CD8-positive, alpha-beta memory T cell (primary cell): ENCODE data around the gene SEPHS2. TPM values are rescaled to one million over a fixed set of nuclear protein-coding genes. Genes with fewer than 3 reads are reported as not detected.
A peak's percentile ranks its signal among the peaks of the same experiment; 100 is the strongest.

Experiments used
- CTCF ChIA-PET: fragments of 350-600 bp; sonication (Branson Sonifier 250); formaldehyde crosslinking; loops from one replicate; lab custom pipeline; 2021; ENCODE audit warnings: antibody characterized with exemption; lab: Charles Lee
- POLR2A ChIA-PET: fragments of 350-600 bp; sonication (Branson Sonifier 250); formaldehyde crosslinking; loops from one replicate; lab custom pipeline; 2021; ENCODE audit warnings: antibody characterized with exemption; lab: Charles Lee
- DNase-seq, 5 donors: peaks; one replicate each; pipeline versions ENCODE4 v3.0.0 to v3.0.0-alpha.2; 2020 to 2022; ENCODE audit warnings: mixed read lengths in 1 of 5
- H3K27ac ChIP-seq: one replicate; pipeline ENCODE4 v1.7.0; 2013; ENCODE audit warnings: low read depth, mild to moderate bottlenecking, low read length, moderate library complexity
- H3K27me3 ChIP-seq: 2 replicates; pipeline ENCODE4 v1.7.0; 2013; ENCODE audit warnings: low read length, mild to moderate bottlenecking; ENCODE audit not compliant: insufficient read depth, poor library complexity, severe bottlenecking
- H3K36me3 ChIP-seq: 2 replicates; pipeline ENCODE4 v1.7.0; 2013; ENCODE audit warnings: mild to moderate bottlenecking, low read length, moderate library complexity; ENCODE audit not compliant: insufficient read depth
- H3K4me1 ChIP-seq: 2 replicates; pipeline ENCODE4 v1.7.0; 2013; ENCODE audit warnings: mild to moderate bottlenecking, low read length, moderate library complexity; ENCODE audit not compliant: insufficient read depth
- H3K4me3 ChIP-seq: 2 replicates; pipeline ENCODE4 v1.7.0; 2013; ENCODE audit warnings: mild to moderate bottlenecking, low read length
- H3K9me3 ChIP-seq: 2 replicates; pipeline ENCODE4 v1.7.0; 2013; ENCODE audit warnings: mild to moderate bottlenecking, low read length
- H3K27ac Mint-ChIP-seq, 8 donors: one replicate each; pipeline ENCODE4 v1.8.0; 2020 to 2021; ENCODE audit warnings: mixed read lengths in 8 of 8, mild to moderate bottlenecking in 6 of 8, inconsistent platforms in 3 of 8, moderate library complexity in 3 of 8
- H3K27me3 Mint-ChIP-seq, 2 donors: one replicate each; pipeline ENCODE4 v1.8.0; 2020 to 2021; ENCODE audit warnings: mixed read lengths in 2 of 2, mild to moderate bottlenecking in 1 of 2, moderate library complexity in 1 of 2
- H3K36me3 Mint-ChIP-seq, 3 donors: one replicate each; pipeline ENCODE4 v1.8.0; 2020 to 2021; ENCODE audit warnings: mixed read lengths in 3 of 3, inconsistent platforms in 1 of 3, mild to moderate bottlenecking in 1 of 3
- H3K4me1 Mint-ChIP-seq, 3 donors: one replicate each; pipeline ENCODE4 v1.8.0; 2020 to 2021; ENCODE audit warnings: mixed read lengths in 3 of 3, inconsistent platforms in 1 of 3, mild to moderate bottlenecking in 1 of 3
- H3K4me3 Mint-ChIP-seq, 7 donors: one replicate each; pipeline ENCODE4 v1.8.0; 2020 to 2021; ENCODE audit warnings: mixed read lengths in 7 of 7, mild to moderate bottlenecking in 6 of 7, moderate library complexity in 4 of 7, inconsistent platforms in 2 of 7
- H3K9me3 Mint-ChIP-seq, 5 donors: one replicate each; pipeline ENCODE4 v1.8.0; 2020 to 2022; ENCODE audit warnings: mixed read lengths in 5 of 5, mild to moderate bottlenecking in 3 of 5, moderate library complexity in 2 of 5, inconsistent platforms in 1 of 5
- polyA plus RNA-seq: library from polyadenylated mRNA; unstranded; fragments of 300-500 nt; fragmentation: Illumina TruSeq; gene quantifications from one replicate; pipeline ENCODE4 v1.2.3, GENCODE V29; 2021
- total RNA-seq, 2 experiments: library from RNA; stranded (reverse); gene quantifications; one replicate each; pipeline ENCODE4 v1.2.3, GENCODE V29; 2021

SEPHS2 gene
- total and polyA plus RNA-seq, 3 experiments from 2014 or later = 59.0 to 71.0 (median 68.2) TPM

- Histone ChIP-seq H3K27me3 (no peaks in the 10 kb centered on the region), H3K4me1 (peaks cover 13% of the 10 kb centered on the region), H3K4me3 (no peak overlapping the region), H3K9me3 (no peaks in the 10 kb centered on the region), H3K36me3 (peaks cover 51% of the 10 kb centered on the region), H3K27ac (no peak overlapping the region)
- Mint-ChIP-seq H3K9me3 (peaks cover 0 to 1% (median 0%) of the 10 kb centered on the region in 5 donors), H3K4me3 (peak overlapping the region in 1 of 7 donors; percentile 52), H3K27me3 (no peaks in the 10 kb centered on the region), H3K36me3 (peaks cover 4 to 83% (median 14%) of the 10 kb centered on the region in 3 donors), H3K27ac (peak overlapping the region in 7 of 8 donors; percentile 11 to 88 (median 75)), H3K4me1 (peaks cover 28 to 53% (median 33%) of the 10 kb centered on the region in 3 donors)
- no peak for DNase-seq
- ChIA-PET POLR2A (interaction anchor here (0.7 to 1.6 kb wide), 5 partner anchors 10 to 69 kb away, joined by 3 to 8 read pairs (median 5); partner anchors contain the start of gene ZNF764), CTCF (interaction anchor here (0.8 to 2.0 kb wide), 5 partner anchors 13 to 140 kb away, joined by 3 to 7 read pairs (median 5); partner anchors contain the start of gene DCTPP1)
These were observed 43.3 kb upstream of the SEPHS2 start for GRCh38 chr16:30488764-30489605.

GRCh38 chr16:30485818-30486436 lies 40.3 kb upstream of the SEPHS2 start:
- no peak overlapping the region for H3K27ac ChIP-seq
- peaks cover 65% of the 10 kb centered on the region for H3K36me3 ChIP-seq
- H3K27me3 Mint-ChIP-seq = no peaks in the 10 kb centered on the region
- H3K4me3 Mint-ChIP-seq = peak overlapping the region in 1 of 7 donors; percentile 66
- H3K9me3 Mint-ChIP-seq = peaks cover 0 to 1% (median 0%) of the 10 kb centered on the region in 5 donors
- peak overlapping the region; percentile 52 to 98 (median 68) for H3K27ac Mint-ChIP-seq
- H3K4me1 Mint-ChIP-seq = peaks cover 38 to 64% (median 45%) of the 10 kb centered on the region in 3 donors
- peaks cover 4 to 91% (median 25%) of the 10 kb centered on the region in 3 donors for H3K36me3 Mint-ChIP-seq
- H3K9me3 ChIP-seq = no peaks in the 10 kb centered on the region
- DNase-seq = no peak
- H3K27me3 ChIP-seq = no peaks in the 10 kb centered on the region
- H3K4me3 ChIP-seq = no peak overlapping the region
- POLR2A ChIA-PET = interaction anchor here (0.6 to 1.0 kb wide), 4 partner anchors 11 to 68 kb away, joined by 3 to 6 read pairs (median 3); no protein-coding TSS in a partner anchor
- CTCF ChIA-PET = interaction anchor here (1.5 kb wide), 1 partner anchor 36 kb away, joined by 5 read pairs; no protein-coding TSS in a partner anchor
- H3K4me1 ChIP-seq = peaks cover 16% of the 10 kb centered on the region

GRCh38 chr16:30484887-30485286 lies 39.2 kb upstream of the SEPHS2 start:
- H3K4me3 ChIP-seq = no peak overlapping the region
- Mint-ChIP-seq H3K9me3 (peaks cover 0 to 1% (median 0%) of the 10 kb centered on the region in 5 donors), H3K27ac (peak overlapping the region in 5 of 8 donors; percentile 20 to 70 (median 46)), H3K27me3 (no peaks in the 10 kb centered on the region), H3K4me3 (no peak overlapping the region), H3K36me3 (peaks cover 4 to 91% (median 27%) of the 10 kb centered on the region in 3 donors), H3K4me1 (peaks cover 42 to 67% (median 49%) of the 10 kb centered on the region in 3 donors)
- no peaks in the 10 kb centered on the region for H3K9me3 ChIP-seq
- ChIA-PET CTCF (interaction anchor here (0.9 to 2.7 kb wide), 3 partner anchors 10 to 55 kb away, joined by 3 to 8 read pairs (median 5); partner anchors contain the start of gene DCTPP1), POLR2A (interaction anchor here (5.1 kb wide), 1 partner anchor 12 kb away, joined by 29 read pairs; the partner anchor contains the start of gene ITGAL)
- no peak for DNase-seq
- H3K36me3 ChIP-seq = peaks cover 67% of the 10 kb centered on the region
- H3K27me3 ChIP-seq = no peaks in the 10 kb centered on the region
- no peak overlapping the region for H3K27ac ChIP-seq
- H3K4me1 ChIP-seq = peaks cover 21% of the 10 kb centered on the region

- Histone ChIP-seq H3K4me1 (peaks cover 38% of the 10 kb centered on the region), H3K36me3 (peaks cover 53% of the 10 kb centered on the region), H3K27me3 (no peaks in the 10 kb centered on the region), H3K4me3 (no peak overlapping the region), H3K9me3 (no peaks in the 10 kb centered on the region), H3K27ac (no peak overlapping the region)
- Mint-ChIP-seq H3K27me3 (no peaks in the 10 kb centered on the region), H3K4me1 (peaks cover 42 to 69% (median 57%) of the 10 kb centered on the region in 3 donors), H3K9me3 (peaks cover 0 to 1% (median 0%) of the 10 kb centered on the region in 5 donors), H3K4me3 (peak overlapping the region in 5 of 7 donors; percentile 2 to 57 (median 26)), H3K36me3 (peaks cover 0 to 91% (median 21%) of the 10 kb centered on the region in 3 donors), H3K27ac (peak overlapping the region; percentile 34 to 90 (median 77))
- DNase-seq = no peak
- CTCF ChIA-PET = interaction anchor here (1.2 to 2.7 kb wide), 4 partner anchors 9 to 52 kb away, joined by 3 to 8 read pairs (median 6); partner anchors contain the start of genes DCTPP1 and SEPHS2
- POLR2A ChIA-PET = interaction anchor here (0.6 to 5.1 kb wide), 3 partner anchors 10 to 17 kb away, joined by 3 to 29 read pairs (median 3); partner anchors contain the start of gene ITGAL
These were observed 36.7 kb upstream of the SEPHS2 start for GRCh38 chr16:30482366-30482765.

- ChIA-PET POLR2A (interaction anchor here (0.6 to 5.1 kb wide), 5 partner anchors 9 to 29 kb away, joined by 3 to 29 read pairs (median 12); partner anchors contain the start of gene ITGAL), CTCF (interaction anchor here (0.9 to 3.4 kb wide), 4 partner anchors 16 to 52 kb away, joined by 3 to 27 read pairs (median 5); partner anchors contain the start of gene DCTPP1)
- no peaks in the 10 kb centered on the region for H3K27me3 ChIP-seq
- H3K36me3 ChIP-seq = peaks cover 60% of the 10 kb centered on the region
- H3K4me1 ChIP-seq = peaks cover 46% of the 10 kb centered on the region
- no peaks in the 10 kb centered on the region for H3K9me3 ChIP-seq
- Mint-ChIP-seq H3K4me3 (no peak overlapping the region), H3K27ac (peak overlapping the region in 4 of 8 donors; percentile 32 to 84 (median 58)), H3K27me3 (peaks cover 0 to 1% of the 10 kb centered on the region in 2 donors), H3K36me3 (peaks cover 0 to 92% (median 19%) of the 10 kb centered on the region in 3 donors), H3K9me3 (no peaks in the 10 kb centered on the region), H3K4me1 (peaks cover 46 to 75% (median 63%) of the 10 kb centered on the region in 3 donors)
- no peak overlapping the region for H3K27ac ChIP-seq
- no peak overlapping the region for H3K4me3 ChIP-seq
- no peak for DNase-seq
These were observed 35.7 kb upstream of the SEPHS2 start for GRCh38 chr16:30481381-30481780.

GRCh38 chr16:30478766-30479478 lies 33.2 kb upstream of the SEPHS2 start:
- Histone ChIP-seq H3K27ac (no peak overlapping the region), H3K4me1 (peaks cover 69% of the 10 kb centered on the region), H3K27me3 (no peaks in the 10 kb centered on the region), H3K4me3 (no peak overlapping the region), H3K9me3 (no peaks in the 10 kb centered on the region), H3K36me3 (peaks cover 57% of the 10 kb centered on the region)
- peaks cover 0 to 1% of the 10 kb centered on the region in 2 donors for H3K27me3 Mint-ChIP-seq
- H3K4me1 Mint-ChIP-seq = peaks cover 55 to 82% (median 77%) of the 10 kb centered on the region in 3 donors
- H3K9me3 Mint-ChIP-seq = no peaks in the 10 kb centered on the region
- CTCF ChIA-PET = interaction anchor here (1.3 to 3.4 kb wide), 2 partner anchors 29 to 49 kb away, joined by 5 to 27 read pairs; partner anchors contain the start of gene DCTPP1
- peak overlapping the region; percentile 47 to 89 (median 84) for H3K27ac Mint-ChIP-seq
- peaks cover 6 to 91% (median 25%) of the 10 kb centered on the region in 3 donors for H3K36me3 Mint-ChIP-seq
- peak overlapping the region in 5 of 7 donors; percentile 2 to 50 (median 32) for H3K4me3 Mint-ChIP-seq
- no peak for DNase-seq
- POLR2A ChIA-PET = interaction anchor here (0.7 to 1.2 kb wide), 5 partner anchors 10 to 774 kb away, joined by 3 to 16 read pairs (median 7); no protein-coding TSS in a partner anchor
